Activated CD4-positive, alpha-beta T cell treated with anti-CD3 and anti-CD28 coated beads, Interleukin-2, amount 50 U/mL, for 4 hours (primary cell): Measurements from ENCODE around the gene KCNJ5.

Source experiments
- DNase-seq, 2 experiments: peaks; one replicate each; pipeline ENCODE4 v3.0.0-alpha.2; 2020

Gene KCNJ5

GRCh38 chr11:128964463-128964930 lies 73.3 kb downstream of the KCNJ5 start:
- DNase-seq: no peak

GRCh38 chr11:128965485-128965884 lies 74.3 kb downstream of the KCNJ5 start:
- DNase-seq: no peak

- no peak for DNase-seq
Measured at GRCh38 chr11:128967578-128967977, 76.4 kb downstream of the KCNJ5 start.

- DNase-seq: no peak
Measured at GRCh38 chr11:128968916-128969315, 77.8 kb downstream of the KCNJ5 start.
